GM23338 (cell line): ENCODE results near the gene ZBTB7C. TPM values are rescaled to one million over a fixed set of nuclear protein-coding genes. Genes with fewer than 3 reads are reported as not detected.

ENCODE experiments used
- ATAC-seq: fragments of 200-7000 bp; cut with Tn5 transposase; 3 replicates; pipeline ENCODE4 v1.9.1; 2020
- DNase-seq: peaks from one replicate; pipeline ENCODE4 v3.0.0-alpha.2; 2015; ENCODE audit warnings: low spot score
- H2AFZ ChIP-seq: fragments of 200-600 bp; sonication (generic); 2 replicates; pipeline ENCODE4 v1.8.0; 2016; ENCODE audit warnings: antibody characterized with exemption, mild to moderate bottlenecking, moderate library complexity
- H3F3A ChIP-seq: fragments of 200-600 bp; sonication (generic); replicated peaks from 2 replicates; pipeline ENCODE4 v1.8.0; 2017; ENCODE audit warnings: antibody characterized with exemption, mixed run types, low read depth
- H3K27ac ChIP-seq: fragments of 200-600 bp; sonication (generic); 2 replicates; pipeline ENCODE4 v1.6.1; 2016; ENCODE audit warnings: low read depth
- H3K27me3 ChIP-seq: fragments of 200-600 bp; sonication (generic); 2 replicates; pipeline ENCODE4 v1.8.0; 2016; ENCODE audit warnings: mild to moderate bottlenecking, mixed run types, moderate library complexity; ENCODE audit not compliant: insufficient read depth
- H3K36me3 ChIP-seq: fragments of 200-600 bp; sonication (generic); 2 replicates; pipeline ENCODE4 v1.8.0; 2016; ENCODE audit warnings: mild to moderate bottlenecking; ENCODE audit not compliant: insufficient read depth
- H3K4me1 ChIP-seq: fragments of 200-600 bp; sonication (generic); 2 replicates; pipeline ENCODE4 v1.8.0; 2016; ENCODE audit warnings: mild to moderate bottlenecking, moderate library complexity; ENCODE audit not compliant: insufficient read depth
- H3K4me2 ChIP-seq: fragments of 200-600 bp; sonication (generic); 2 replicates; pipeline ENCODE4 v1.7.1; 2017; ENCODE audit warnings: mixed run types
- H3K4me3 ChIP-seq: fragments of 200-600 bp; sonication (generic); 2 replicates; pipeline ENCODE4 v1.6.1; 2016; ENCODE audit warnings: mixed run types
- H3K79me2 ChIP-seq: fragments of 200-600 bp; sonication (generic); replicated peaks from 2 replicates; pipeline ENCODE4 v1.8.0; 2017; ENCODE audit warnings: mild to moderate bottlenecking; ENCODE audit not compliant: insufficient read depth
- H3K9me2 ChIP-seq: fragments of 200-600 bp; sonication (generic); 2 replicates; pipeline ENCODE4 v1.8.0; 2017; ENCODE audit not compliant: insufficient read depth
- H4K20me1 ChIP-seq: fragments of 200-600 bp; sonication (generic); replicated peaks from 2 replicates; pipeline ENCODE4 v1.8.0; 2017; ENCODE audit warnings: mild to moderate bottlenecking; ENCODE audit not compliant: insufficient read depth
- H3K27ac Mint-ChIP-seq: 2 replicates; pipeline ENCODE4 v1.8.0; 2020; ENCODE audit warnings: inconsistent platforms, mild to moderate bottlenecking, moderate library complexity, mixed read lengths
- H3K27me3 Mint-ChIP-seq: 3 replicates; pipeline ENCODE4 v1.8.0; 2022; ENCODE audit warnings: low read depth, mild to moderate bottlenecking, moderate library complexity, mixed read lengths, inconsistent platforms; ENCODE audit not compliant: insufficient read depth, poor library complexity
- H3K36me3 Mint-ChIP-seq: 3 replicates; pipeline ENCODE4 v1.8.0; 2021; ENCODE audit warnings: low read depth, mild to moderate bottlenecking, inconsistent platforms, moderate library complexity, mixed read lengths
- H3K4me1 Mint-ChIP-seq: 3 replicates; pipeline ENCODE4 v1.8.0; 2020; ENCODE audit warnings: mild to moderate bottlenecking, inconsistent platforms, mixed read lengths
- H3K4me3 Mint-ChIP-seq: 3 replicates; pipeline ENCODE4 v1.8.0; 2021; ENCODE audit warnings: moderate library complexity, mild to moderate bottlenecking, inconsistent platforms, mixed read lengths
- H3K9me3 Mint-ChIP-seq: 3 replicates; pipeline ENCODE4 v1.8.0; 2020; ENCODE audit warnings: moderate library complexity, mild to moderate bottlenecking, inconsistent platforms, mixed read lengths
- CREB1 ChIP-seq: fragments of 250-450 bp; sonication (Bioruptor Pico); IDR thresholded peaks from 2 replicates; pipeline ENCODE4 v1.5.0; 2020; ENCODE audit warnings: low read depth, mild to moderate bottlenecking, moderate library complexity
- CTCF ChIP-seq, 2 experiments: fragments of 200-600 bp in 1 of 2; sonication (generic) in 1 of 2; conservative IDR thresholded peaks; 2 replicates each; pipeline versions ENCODE4 v1.5.1 to v1.6.1; 2016 to 2017; ENCODE audit warnings: antibody characterized with exemption in 2 of 2, low read depth in 2 of 2, mild to moderate bottlenecking in 2 of 2, moderate library complexity in 1 of 2
- ETS1 ChIP-seq: IDR thresholded peaks from 2 replicates; pipeline ENCODE4 v1.6.1; 2016; ENCODE audit warnings: antibody characterized with exemption
- EZH2 ChIP-seq: fragments of 200-600 bp; sonication (generic); IDR thresholded peaks from one replicate; pipeline ENCODE4 v1.8.0; 2017; ENCODE audit warnings: antibody characterized with exemption, mild to moderate bottlenecking, low read depth; ENCODE audit not compliant: unreplicated experiment
- EZH2phosphoT487 ChIP-seq: fragments of 200-600 bp; sonication (generic); IDR thresholded peaks from one replicate; pipeline ENCODE4 v1.8.1; 2018; ENCODE audit warnings: antibody characterized with exemption; ENCODE audit not compliant: unreplicated experiment
- JUNB ChIP-seq: IDR thresholded peaks from one replicate; pipeline ENCODE4 v1.6.1; 2016; ENCODE audit warnings: antibody characterized with exemption; ENCODE audit not compliant: unreplicated experiment
- ZNF114 ChIP-seq: fragments of 250-450 bp; sonication (Bioruptor Pico); IDR thresholded peaks from 2 replicates; pipeline ENCODE4 v1.5.0; 2020; ENCODE audit warnings: mild to moderate bottlenecking, moderate library complexity
- ZNF331 ChIP-seq: fragments of 250-450 bp; sonication (Bioruptor Pico); IDR thresholded peaks from 2 replicates; pipeline ENCODE4 v1.5.0; 2020; ENCODE audit warnings: low read depth, mild to moderate bottlenecking, moderate library complexity
- ZNF462 ChIP-seq: fragments of 250-450 bp; sonication (Bioruptor Pico); IDR thresholded peaks from 2 replicates; pipeline ENCODE4 v1.5.0; 2020; ENCODE audit warnings: mild to moderate bottlenecking, moderate library complexity
- polyA plus RNA-seq: library from polyadenylated mRNA; unstranded; fragments of >200 nt; fragmentation: Nextera tagmentation; extraction: Ambion mirVana; gene quantifications from 2 replicates; pipeline ENCODE4 v1.2.1, GENCODE V29; 2016
- total RNA-seq: library from RNA; depleted of rRNA; stranded (reverse); fragments of >200 nt; shearing (Covaris generic); gene quantifications from 2 replicates; pipeline ENCODE4 v1.2.3, GENCODE V29; 2014

Gene ZBTB7C
- total and polyA plus RNA-seq, 2 experiments from 2014 or later = 0.03 to 0.14 TPM

- DNase-seq (no peak), ATAC-seq (no peak)
- H3K27me3 Mint-ChIP-seq = peaks cover 4% of the 10 kb centered on the region
- Histone ChIP-seq H3K4me1 (peaks cover 7% of the 10 kb centered on the region; the same call in 1 of the 2 replicates), H3K27me3 (no peaks in the 10 kb centered on the region), H3F3A (no peaks in the 10 kb centered on the region), H3K9me2 (no peaks in the 10 kb centered on the region), H3K4me2 (no peak overlapping the region), H3K79me2 (no peaks in the 10 kb centered on the region), H3K4me3 (no peak overlapping the region), H3K27ac (no peak overlapping the region), H2AFZ (no peak overlapping the region), H4K20me1 (no peaks in the 10 kb centered on the region), H3K36me3 (no peaks in the 10 kb centered on the region)
- TF ChIP-seq CREB1 (CRISPR knock-in tag) (no peak), CTCF (conservative IDR thresholded peaks at IDR 0.05; ENCODE audit: low read depth in 2 of 2) (no peak), JUNB (no peak)
- peaks cover 15% of the 10 kb centered on the region for H3K4me1 Mint-ChIP-seq
- H3K27ac Mint-ChIP-seq = no peak overlapping the region
- no peaks in the 10 kb centered on the region for H3K9me3 Mint-ChIP-seq
- no peak overlapping the region for H3K4me3 Mint-ChIP-seq
- no peaks in the 10 kb centered on the region for H3K36me3 Mint-ChIP-seq
Measured at GRCh38 chr18:48371854-48372602, 37.2 kb downstream of the ZBTB7C start.

- H3K4me1 ChIP-seq = 0 out of 2 replicates have a peak, but pooled peaks cover 3% of the 10 kb centered on the region
- H3K36me3 ChIP-seq = peaks cover 7% of the 10 kb centered on the region; the same call in 1 of the 2 replicates
- peaks cover 6% of the 10 kb centered on the region; the same call in 2 of the 3 replicates for H3K9me3 Mint-ChIP-seq
- H3K27me3 Mint-ChIP-seq = no peaks in the 10 kb centered on the region
- no peak overlapping the region for H3K27ac Mint-ChIP-seq
- H3K4me3 ChIP-seq = no peak overlapping the region
- no peaks in the 10 kb centered on the region for H4K20me1 ChIP-seq
- no peaks in the 10 kb centered on the region for H3K79me2 ChIP-seq
- no peak for DNase-seq
- H3F3A ChIP-seq = no peaks in the 10 kb centered on the region
- peak; percentile 59 for ATAC-seq
- H2AFZ ChIP-seq = peak overlapping the region; percentile 69; the same call in 1 of the 2 replicates
- peaks cover 13% of the 10 kb centered on the region for H3K4me1 Mint-ChIP-seq
- H3K9me2 ChIP-seq = no peaks in the 10 kb centered on the region
- H3K27me3 ChIP-seq = no peaks in the 10 kb centered on the region
- no peak overlapping the region for H3K4me3 Mint-ChIP-seq
- H3K36me3 Mint-ChIP-seq = peaks cover 6% of the 10 kb centered on the region; the same call in 2 of the 3 replicates
- H3K27ac ChIP-seq = no peak overlapping the region
- H3K4me2 ChIP-seq = no peak overlapping the region
- TF ChIP-seq EZH2phosphoT487 (no peak), ETS1 (no peak), ZNF331 (CRISPR knock-in tag) (no peak), CTCF (conservative IDR thresholded peaks at IDR 0.05; ENCODE audit: low read depth in 2 of 2) (no peak), ZNF462 (CRISPR knock-in tag) (no peak), EZH2 (no peak), ZNF114 (CRISPR knock-in tag) (no peak)
Measured at GRCh38 chr18:48367557-48367956, 41.6 kb downstream of the ZBTB7C start.
